ENCODE measurements around the gene RAB11FIP3.

The RAB11FIP3 gene

GRCh38 chr16:556474-557173, 131.2 kb downstream of the RAB11FIP3 start:
- DNase-seq, result no peak

- no peak for DNase-seq
Observed at GRCh38 chr16:557463-558297, 132.2 kb downstream of the RAB11FIP3 start.

- no peak for DNase-seq
Observed at GRCh38 chr16:558298-559020, 133.0 kb downstream of the RAB11FIP3 start.

DNA sequence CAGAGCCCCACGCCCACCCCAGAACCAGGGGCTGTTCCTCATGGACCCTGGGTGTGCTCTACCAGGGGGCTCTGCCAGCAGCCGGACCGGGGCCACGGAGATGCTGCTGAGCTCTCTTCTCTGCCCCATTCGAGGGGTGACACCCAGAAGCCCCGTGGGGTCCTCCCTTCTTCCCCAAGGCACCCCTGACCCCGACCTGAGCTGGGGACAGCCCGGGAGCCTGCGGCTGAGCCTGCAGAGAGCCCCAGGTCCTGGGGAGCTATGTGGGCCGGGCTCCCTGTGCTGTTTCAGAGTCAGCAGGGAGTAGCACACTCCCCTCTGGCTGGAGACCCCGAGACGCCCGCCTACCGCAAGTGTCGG, 133.6 kb downstream of the RAB11FIP3 start:
- DNase-seq, result no peak

- DNase-seq, result no peak
Observed at GRCh38 chr16:559411-560203, 134.2 kb downstream of the RAB11FIP3 start.

GRCh38 chr16:560204-560700, 134.8 kb downstream of the RAB11FIP3 start, which contains the start of gene PRR35:
Gene PRR35 (plus strand): TSS chr16:560394. CDS start chr16:563295, 2,901 bp downstream.
- no peak for DNase-seq

- DNase-seq, result no peak
Observed at GRCh38 chr16:560701-561412, 135.4 kb downstream of the RAB11FIP3 start.

DNA sequence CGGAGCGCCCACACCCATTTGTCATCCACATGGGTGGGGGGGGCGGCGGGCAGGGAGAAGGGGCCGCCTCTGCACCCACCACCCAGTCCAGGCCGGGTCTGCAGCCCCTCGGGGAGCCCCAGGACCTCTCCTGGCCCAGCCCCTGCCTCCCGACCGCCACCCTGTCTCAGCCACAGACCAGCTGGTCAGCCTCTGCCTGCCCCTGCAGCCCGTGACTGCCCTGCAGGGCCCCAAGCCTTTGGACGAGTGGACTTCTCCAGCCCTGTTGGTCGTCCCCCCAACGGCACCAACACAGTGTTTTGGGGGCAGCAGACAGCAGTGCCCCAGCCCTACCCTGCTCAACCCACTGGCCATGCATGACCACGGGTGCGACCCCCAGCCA, 136.0 kb downstream of the RAB11FIP3 start:
- DNase-seq, result no peak

GRCh38 chr16:561957-562938, 136.8 kb downstream of the RAB11FIP3 start:
- no peak for DNase-seq

GRCh38 chr16:563072-563644, 137.7 kb downstream of the RAB11FIP3 start:
- no peak for DNase-seq

DNA sequence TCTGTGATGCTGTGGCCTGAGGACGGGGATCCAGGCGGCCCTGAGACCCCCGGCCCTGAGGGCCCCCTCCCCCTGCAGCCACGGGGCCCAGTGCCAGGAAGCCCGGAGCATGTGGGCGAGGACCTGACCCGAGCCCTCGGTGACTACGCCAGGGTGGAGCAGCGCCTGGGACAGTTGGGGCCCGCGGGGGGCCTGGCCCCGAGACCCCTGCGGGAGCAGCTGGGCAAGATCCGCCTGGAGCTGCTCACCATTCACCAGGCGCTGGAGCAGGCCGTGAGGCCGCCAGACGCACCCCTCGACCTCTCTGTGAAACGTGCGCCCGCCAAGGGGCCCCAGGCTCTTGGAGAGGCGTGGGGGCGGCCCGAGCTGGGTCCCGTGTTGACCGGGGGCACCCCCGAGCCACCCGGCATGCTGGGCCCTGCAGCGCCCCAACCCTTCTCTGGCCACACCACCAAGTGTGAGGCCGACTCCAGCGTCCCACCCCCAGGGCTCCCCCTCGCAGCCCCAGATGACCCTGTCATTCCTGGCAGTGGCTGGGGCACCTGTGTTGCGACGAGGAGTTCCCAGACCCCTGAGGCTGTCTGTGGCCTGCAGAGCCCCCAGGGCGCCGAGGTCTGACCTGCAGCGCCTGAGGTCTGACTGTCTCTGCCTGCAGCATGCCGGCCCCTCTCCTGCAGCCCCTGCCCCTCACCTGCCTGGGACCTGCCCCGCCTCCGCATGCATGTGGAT, 139.4 kb downstream of the RAB11FIP3 start:
- no peak for DNase-seq

DNA sequence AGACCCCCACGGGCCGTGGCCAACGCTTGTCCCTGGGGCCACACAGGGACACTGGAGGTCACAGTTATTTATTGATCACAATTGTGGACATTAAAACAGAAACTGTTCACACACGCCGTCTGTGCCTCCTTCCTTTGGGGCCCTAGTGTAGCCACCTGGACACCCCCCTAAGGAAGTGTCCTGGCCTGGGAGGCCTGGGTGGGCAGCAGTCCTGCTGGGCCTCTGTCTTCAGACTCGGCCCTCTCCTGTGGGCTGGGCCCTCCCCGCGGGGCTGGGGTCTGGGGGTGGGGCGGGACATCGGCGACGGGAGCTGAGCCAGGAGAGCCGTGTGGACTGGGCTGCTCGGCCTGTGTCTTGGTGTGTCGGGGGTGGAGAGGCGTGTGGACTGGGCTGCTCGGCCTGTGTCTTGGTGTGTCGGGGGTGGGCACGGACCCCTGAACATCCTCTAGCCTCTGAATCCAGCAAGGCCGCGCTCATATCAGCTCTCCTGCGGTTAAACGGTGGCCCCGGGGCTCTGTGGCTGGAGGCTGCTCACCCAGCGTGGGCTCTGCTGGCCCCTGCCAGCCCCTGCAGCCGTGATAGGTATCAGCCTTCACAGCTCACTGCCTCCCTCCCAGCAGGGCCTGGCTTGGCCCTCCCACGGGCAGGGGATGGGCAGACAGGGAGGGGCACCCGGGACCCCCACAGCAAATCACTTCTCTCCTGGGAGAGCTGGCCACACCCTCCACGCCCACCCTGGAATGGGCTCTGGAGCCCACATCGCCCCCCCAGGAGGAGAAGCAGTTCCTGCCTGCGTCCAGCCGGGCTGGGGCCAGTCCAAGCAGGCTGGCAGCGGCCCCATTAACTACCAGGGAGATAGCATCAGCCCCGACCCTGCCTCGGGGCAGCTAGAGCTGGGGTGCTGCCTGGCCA, 140.2 kb downstream of the RAB11FIP3 start:
- no peak for DNase-seq

GRCh38 chr16:566475-567372, 141.3 kb downstream of the RAB11FIP3 start, which contains the start of gene NHLRC4:
Gene NHLRC4 (plus strand): TSS chr16:567005. CDS start chr16:568048, 1,043 bp downstream.
- peak; percentile 63 for DNase-seq

DNA sequence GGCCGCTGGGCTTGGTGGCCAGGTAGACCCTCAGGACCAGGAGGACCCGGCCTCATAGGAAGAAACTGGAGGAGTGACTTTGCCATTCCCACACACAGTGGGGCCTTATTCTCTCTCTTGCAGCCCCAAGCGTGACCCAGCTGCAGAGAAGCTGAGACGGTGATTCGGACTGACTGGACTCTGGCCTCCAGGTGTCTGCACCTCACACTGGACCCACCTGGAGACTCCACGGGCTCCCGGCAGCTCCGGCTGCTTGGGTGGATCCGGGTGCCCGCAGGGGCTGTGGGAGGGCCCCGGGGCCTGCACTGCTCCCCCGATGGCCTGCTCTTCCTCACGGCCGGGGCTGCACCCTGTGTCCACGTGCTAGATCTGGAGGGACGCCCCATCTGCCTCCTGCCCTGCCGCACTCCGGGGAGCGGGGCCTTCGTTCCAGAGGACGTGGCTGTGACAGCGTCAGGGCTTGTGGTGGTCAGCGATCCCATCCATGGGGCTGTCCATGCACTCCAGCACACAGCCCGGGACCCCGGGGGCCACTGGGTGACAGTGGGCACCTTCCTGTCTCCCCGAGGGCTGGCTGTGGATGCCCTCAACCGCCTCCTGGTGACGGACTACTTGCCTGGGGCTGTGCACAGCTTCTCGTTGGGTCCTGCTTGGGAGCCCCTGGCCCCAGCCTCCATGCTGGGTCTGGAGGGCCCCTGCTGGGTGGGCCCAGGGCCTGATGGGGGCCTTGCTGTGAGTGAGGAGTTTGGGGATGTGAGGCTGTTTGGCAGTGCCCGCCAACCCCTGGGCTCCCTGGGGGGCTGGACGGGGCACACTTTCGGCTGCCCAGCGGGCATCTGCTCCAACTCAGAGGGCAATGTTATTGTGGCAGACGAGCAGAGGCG, 142.2 kb downstream of the RAB11FIP3 start:
- DNase-seq, result no peak

DNA sequence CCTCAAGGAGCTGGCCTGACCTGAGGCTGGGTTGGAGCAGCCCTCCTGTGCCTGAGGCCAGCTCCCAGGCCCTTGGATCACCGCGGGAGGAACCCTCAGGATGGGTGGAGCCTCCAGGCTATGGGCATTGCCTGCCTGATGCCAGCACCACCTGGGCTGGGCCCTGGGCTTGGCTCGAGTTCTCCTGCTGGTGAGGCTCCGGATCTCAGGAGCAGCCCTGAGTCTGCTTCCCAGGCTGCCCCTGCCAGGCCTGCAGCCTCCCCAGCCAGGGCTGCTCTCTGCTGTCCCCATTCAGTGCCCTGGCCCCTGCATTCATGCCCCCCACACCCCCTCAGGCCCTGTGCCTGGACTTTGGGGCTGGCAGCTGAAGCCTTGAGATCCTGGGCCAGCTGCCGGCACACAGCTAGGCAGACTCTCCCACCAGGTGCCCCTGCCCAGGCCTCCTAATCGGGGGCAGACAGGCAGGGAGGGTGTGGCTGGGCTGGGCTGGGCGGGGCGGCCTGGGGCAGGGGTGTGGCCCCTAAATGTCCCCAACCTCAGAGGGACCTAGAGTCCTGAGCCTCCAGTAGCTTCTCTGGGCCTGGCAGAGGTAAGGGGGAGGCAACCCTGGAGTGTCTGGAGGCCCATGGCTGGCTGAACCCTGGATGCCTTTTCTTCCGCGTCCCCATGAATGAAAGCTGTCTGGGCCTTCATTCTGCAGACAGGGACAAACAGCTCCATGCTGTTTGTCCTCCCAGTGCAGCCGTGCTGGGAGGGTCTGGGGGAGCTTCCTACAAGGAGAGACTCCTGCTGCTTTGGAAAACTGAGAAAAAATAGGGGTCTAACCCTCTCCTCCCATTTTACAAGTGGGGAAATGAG, 143.2 kb downstream of the RAB11FIP3 start:
- no peak for DNase-seq
